Measurements from ENCODE around the gene ATP10B. TPM values are rescaled to one million over a fixed set of nuclear protein-coding genes. Genes with fewer than 3 reads are reported as not detected.
"Not testable (repeated sequence)": the region's sequence is repeated elsewhere in the genome, so short reads cannot be mapped to it uniquely, and the experiment has no call there.

The ATP10B gene
- polyA plus RNA-seq, 3 donors: 0.18 to 0.50 (median 0.26) TPM

DNA sequence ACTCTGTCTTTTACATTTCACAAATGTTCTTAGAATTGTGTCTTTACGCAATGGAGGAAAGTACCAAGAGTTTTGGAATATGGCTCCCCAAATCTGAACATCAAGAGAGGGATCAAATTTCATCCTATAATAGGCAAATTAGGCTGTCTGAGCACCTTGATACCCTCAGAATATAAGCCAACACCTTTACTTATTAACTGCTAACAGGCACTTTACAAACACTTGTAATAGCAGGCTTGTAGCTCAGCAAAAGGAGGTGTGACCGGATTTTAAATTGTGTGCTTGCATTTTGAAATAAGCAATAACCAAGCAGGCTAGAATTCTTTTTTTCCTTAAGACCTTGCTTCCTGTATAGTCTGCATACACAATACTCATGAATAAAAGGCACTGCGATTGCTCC, 92.0 kb downstream of the ATP10B start:
- DNase-seq (ENCODE audit: low read depth in 3 of 3, low spot score in 2 of 3): no peak

DNA sequence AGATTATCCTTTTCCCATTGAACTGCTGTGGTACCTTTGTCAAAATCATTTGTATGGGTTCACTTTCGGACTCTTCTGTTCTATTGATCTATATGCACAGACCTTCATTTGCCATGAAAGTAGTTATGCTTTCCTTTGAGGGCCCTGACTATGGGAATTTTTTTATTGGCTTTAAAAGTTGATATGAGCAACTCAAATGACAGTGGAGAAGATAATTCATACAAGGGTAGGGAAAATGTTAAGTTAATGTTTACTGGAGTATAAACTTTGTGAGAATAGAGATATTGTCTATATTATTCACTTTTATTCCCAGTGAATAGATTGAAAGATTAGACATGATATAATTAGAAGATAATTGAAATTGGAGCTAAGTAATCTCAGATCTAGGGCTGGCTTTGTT, 94.8 kb downstream of the ATP10B start:
- no peak for DNase-seq (ENCODE audit: low read depth in 3 of 3, low spot score in 2 of 3)

DNA sequence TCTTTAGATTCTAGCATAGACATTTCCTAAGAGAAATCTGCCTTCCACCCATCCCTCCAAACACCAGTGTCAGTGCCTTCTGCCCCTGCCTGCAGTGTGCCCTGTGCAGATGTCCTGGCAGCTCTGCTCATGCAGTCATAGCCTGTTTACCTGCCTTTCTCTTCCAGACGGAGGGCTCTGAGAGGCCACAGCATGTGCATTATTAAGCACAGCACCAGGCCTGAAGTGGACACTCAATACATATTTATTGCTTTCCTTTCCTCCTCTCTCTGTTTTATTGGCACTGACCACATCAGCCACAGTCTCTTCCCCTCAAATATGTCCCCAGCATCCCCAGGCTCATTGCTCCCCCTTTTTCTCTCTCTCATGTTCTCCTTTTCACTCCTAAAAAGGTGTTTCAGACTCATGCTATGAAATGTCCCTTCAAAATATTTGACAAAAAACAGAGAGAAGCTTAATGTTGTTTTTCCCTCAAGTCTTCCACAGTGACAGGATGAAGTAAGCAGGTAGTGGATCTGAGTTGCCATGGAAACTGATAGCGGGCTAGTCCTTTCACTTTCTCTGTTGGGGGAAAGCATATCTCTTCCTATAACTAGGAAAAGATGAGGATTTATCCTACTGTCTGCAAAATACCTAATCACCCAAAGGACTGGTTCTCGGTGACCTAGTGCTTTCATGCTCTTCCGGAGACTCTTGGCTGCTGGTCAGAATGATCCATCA, 100.9 kb downstream of the ATP10B start:
- DNase-seq (ENCODE audit: low read depth in 3 of 3, low spot score in 2 of 3): no peak

DNA sequence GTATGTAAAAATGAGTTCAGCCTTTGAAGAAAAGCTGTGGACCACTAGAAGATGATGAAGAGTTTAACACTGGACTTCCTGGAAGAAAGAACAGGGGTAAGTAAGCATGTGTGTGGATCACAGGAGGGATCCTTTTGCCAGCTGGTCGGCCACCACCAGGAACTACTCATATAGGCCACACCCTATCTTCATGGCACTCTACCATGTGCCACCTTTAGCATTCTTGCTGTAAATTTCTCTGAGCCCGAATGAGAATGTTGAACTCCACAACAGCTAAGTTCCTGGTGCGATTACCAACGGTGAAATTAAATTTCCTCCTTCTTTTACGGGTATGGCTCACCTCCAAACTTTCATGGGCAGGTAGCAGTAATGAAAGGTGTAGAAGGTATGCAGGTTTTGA, 102.3 kb downstream of the ATP10B start:
- no peak for DNase-seq (ENCODE audit: low read depth in 3 of 3, low spot score in 2 of 3)

DNA sequence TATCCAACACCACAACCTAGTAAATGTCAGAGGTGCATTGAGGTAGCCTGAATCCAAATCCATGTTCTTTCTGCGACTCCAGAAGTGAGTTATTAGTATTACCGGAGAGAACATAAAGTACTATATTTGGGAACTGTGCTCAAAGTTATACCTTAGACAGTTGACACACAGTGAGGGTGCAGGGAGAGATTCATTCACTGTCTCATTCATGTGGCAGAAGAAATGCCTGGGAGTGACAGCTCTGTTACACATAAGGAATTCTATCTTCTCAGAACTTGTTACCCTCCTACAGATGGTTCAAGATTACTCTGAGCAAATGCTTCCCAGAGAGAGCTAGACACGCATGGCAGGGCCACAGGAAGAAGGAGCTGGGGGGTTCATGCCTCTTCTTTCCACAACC, 103.0 kb downstream of the ATP10B start:
- no peak for DNase-seq (ENCODE audit: low read depth in 3 of 3, low spot score in 2 of 3)

DNA sequence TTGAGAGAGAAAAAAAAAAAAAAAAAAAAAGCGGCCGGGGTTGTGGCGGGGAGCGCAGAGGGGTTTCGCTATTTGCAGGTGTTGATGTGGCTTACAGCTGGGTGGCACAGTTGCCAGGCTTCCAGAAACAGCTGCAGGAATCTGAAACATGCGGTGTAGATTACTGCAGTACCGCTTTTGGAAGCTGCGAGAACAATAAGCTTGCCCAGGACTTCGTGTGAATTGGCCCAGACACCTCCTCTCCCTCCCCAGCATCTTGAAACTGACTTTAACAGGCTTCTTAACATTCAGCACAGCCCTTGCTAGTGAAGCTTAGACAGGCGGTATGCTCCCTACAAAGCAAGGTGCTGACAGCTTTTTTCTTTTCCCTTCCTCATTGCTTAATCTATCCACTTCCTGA, 104.0 kb downstream of the ATP10B start:
- DNase-seq (ENCODE audit: low read depth in 3 of 3, low spot score in 2 of 3): no peak

DNA sequence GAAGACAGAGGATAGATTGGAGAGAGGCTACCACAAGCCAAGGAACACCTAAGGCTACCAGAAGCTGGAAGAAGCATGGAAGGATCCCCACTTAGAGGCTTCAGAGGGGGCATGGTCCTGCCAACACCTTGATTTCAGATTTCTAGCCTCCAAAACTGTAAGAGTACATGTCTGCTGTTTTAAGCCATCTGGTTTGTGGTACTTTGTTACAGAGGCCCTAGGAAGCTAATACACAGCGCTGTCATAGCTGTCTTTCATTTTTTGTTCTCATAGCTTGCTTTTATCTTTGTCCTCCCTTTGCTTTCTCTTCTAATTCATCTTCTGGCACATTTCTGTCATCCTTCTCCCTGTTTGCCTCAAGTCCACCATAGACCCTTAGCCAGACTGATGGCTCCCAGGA, 104.5 kb downstream of the ATP10B start:
- no peak for DNase-seq (ENCODE audit: low read depth in 3 of 3, low spot score in 2 of 3)

DNA sequence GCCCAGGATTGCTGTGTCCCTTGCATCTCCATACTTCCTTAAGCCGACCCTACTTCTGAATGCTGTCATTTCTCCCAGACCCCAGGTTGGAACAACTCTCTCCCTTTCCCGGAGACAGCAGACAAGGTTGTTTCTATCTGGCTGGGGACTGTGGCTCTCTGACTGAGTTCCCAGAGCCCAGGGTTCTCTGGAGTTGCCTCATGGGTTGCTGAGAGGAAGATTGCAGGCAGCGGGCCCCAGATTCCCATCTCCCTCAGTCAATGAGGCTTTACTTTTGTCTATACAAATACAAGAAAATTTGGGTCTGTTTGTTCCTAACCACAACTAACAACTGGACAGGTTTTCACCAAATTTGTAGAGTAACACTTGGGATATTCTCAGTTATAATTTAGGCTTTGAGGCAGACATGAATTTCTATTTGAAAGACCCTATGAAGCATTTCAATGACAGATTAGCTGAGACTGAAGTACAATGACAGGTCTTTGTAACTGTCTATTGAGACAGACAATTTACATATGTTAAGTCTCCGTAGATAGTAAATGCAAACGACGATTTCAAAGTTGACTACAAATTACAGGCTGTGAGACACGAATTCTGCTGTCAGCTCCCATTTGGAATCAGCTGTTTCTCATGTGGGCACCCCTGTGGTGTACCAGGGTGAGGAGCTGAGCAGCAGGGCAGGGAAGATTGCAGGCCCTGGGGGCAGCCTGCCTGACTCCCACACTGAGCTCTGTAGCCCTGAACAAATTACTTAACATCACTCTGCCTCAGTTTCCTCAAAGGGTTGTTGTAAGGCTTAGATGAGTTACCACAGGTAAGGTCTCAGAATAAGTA, 107.5 kb downstream of the ATP10B start:
- no peak for DNase-seq (ENCODE audit: low read depth in 3 of 3, low spot score in 2 of 3)

DNA sequence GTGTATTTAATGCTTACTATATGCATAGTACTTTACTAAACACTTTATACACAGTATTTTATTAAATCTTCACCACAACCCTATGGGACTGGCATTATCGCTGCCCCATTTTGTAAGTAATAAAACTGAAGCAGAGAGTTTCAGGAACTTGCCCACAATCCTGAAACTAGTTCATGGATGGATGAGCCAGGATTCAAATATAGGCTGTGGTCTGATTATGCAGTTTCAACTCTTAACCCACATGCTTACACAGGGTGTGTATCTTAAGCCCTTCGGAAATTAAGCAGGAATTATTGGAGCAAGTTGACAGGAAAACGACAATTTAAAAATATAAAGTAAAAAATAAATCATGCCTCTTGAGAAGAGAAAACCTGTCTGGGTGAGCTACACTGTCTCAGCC, 109.0 kb downstream of the ATP10B start:
- no peak for DNase-seq (ENCODE audit: low read depth in 3 of 3, low spot score in 2 of 3)

DNA sequence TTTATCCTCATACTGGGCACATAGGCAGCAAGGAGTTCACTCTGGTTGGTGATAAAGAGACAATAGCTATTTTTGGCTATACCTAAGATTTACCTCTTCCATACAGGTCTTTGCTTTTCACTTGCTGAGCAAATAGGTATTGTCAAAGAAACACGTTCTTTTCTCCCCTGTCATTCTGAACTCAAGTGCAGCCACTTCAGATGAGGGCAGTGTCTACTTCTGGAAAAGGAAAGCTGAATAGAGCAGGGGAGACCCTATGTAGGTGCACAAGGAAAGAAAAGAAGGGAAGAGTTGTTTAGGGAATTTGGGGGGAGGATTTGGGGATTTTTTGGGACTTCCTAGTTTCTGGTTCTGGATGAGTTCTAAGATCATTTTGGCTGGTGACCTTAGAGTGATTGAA, 109.6 kb downstream of the ATP10B start:
- no peak for DNase-seq (ENCODE audit: low read depth in 3 of 3, low spot score in 2 of 3)

DNA sequence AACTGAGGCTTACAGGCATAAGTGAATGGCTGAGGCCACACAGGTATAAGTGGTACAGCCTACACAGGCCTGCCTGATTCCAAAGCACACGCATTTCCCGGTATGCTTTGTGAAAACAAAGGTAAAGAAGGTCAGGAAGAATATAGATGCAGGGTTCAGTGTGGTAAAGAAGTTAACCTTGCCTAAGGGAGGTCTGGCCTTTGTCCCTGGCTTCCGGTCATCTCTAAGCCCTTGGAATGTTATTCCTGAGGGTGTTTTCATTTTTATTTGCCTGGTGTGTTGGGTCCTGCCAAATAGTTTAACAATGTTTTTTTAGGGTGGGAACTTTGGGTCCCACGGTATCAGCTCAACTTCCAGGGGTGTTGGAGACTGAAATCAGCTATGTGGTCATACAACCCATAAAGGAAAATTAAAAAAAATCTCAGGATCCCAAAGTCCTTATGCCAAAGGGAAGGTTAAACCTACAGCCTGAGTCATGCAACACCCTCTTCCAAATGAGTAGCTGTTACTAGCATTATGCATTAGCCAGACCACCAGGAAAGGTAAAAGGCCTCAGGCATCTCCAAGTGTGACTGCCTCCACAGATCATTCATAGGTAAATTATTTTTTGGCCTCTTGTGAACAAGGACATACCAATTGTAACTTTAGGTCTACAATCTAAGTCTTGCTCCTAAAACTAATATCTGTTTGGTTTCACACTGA, 124.6 kb downstream of the ATP10B start:
- no peak for DNase-seq (ENCODE audit: low read depth in 3 of 3, low spot score in 2 of 3)

DNA sequence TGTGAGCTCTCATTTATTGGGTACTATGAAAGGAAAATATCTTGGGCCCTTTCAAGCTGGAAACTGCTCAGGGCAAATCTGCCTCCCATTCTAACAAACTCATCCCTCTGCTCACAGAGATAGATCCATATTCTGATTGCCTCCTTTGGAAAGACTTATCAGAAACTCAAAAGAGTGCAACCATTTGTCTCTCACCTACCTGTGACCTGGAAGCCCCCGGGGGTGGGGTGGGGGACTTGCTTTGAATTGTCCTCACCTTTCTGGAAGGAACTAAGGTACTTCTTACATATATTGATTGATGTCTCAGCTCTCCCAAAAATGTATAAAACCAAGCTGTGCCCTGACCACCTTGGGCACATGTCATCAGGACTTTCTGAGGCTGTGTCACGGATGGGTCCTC, 125.3 kb downstream of the ATP10B start:
- no peak for DNase-seq (ENCODE audit: low read depth in 3 of 3, low spot score in 2 of 3)

DNA sequence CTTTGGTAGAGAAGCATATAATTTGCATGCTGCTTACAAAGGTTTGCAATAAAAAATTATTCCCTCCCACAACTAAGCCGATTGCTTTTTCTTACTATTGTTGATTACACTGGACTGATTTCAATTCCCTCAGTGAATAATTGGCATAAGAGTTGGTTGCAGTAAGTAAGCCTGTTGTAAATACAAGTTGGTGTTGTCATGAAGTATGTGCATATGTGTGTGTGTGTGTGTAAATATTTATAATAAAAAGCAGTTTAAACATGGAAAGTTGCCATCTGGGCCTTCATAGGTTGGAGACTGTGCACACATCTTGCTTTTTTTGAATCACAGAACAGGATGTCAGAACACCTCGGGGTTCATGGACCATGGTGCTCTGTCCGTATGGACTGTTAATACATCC, 131.2 kb downstream of the ATP10B start:
- DNase-seq (ENCODE audit: low read depth in 3 of 3, low spot score in 2 of 3): no peak

DNA sequence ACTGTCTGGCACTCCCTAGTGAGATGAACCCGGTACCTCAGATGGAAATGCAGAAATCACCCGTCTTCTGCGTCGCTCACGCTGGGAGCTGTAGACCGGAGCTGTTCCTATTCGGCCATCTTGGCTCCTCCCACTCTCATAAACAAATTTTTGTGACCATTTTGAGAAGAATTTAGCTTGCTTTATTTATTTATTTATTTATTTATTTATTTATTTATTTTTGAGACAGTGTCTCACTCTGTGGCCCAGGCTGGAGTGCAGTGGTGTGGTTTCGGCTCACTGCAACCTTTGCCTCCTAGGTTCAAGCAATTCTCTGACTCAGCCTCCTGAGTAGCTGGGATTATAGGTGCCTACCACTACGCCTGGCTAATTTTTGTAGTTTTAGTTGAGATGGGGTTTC, 136.5 kb downstream of the ATP10B start:
- not testable (repeated sequence) for DNase-seq (ENCODE audit: low read depth in 3 of 3, low spot score in 2 of 3)

DNA sequence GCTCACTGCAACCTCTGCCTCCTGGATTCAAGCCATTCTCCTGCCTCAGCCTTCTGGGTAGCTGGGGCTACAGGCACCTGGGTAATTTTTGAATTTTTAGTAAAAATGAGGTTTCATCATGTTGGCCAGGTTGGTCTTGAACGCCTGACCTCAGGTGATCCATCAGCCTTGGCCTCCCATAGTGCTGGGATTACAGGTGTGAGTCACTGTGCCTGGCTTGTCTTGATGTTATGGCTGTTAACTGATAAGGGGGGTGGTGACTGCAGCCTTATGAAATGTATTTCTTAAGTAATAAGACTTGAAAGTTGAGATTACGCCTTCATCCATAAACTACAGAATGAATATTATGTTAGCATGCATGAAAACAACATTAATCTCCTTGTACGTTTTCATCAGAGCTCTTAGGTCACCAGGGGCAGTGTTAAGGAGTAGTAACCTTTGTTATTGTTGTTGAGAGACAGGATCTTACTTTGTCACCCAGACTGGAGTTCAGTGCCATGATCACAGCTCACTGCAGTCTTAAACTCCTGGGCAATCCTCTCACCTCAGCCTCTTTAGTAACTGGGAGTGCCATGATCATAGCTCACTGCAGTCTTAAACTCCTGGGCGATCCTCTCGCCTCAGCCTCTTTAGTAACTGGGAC, 148.3 kb downstream of the ATP10B start:
- no peak for DNase-seq (ENCODE audit: low read depth in 3 of 3, low spot score in 2 of 3)

DNA sequence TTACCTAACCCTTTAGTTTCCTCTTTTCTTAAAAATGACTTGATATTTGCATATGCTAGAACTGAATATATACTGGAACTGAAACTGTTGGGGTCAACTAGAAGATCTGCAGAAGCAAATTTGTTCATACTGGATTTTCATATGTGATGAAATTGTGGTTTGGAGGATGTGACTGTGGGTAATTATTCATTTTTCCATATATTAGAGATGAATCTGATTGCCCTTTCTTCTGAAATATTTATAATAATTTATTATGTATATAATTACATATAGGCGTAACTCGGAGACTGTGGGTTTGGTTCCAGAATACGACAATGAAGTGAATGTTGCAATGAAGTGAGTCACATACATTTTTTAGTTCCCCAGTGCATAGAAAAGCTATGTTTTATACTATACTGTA, 149.1 kb downstream of the ATP10B start:
- DNase-seq (ENCODE audit: low read depth in 3 of 3, low spot score in 2 of 3): no peak

DNA sequence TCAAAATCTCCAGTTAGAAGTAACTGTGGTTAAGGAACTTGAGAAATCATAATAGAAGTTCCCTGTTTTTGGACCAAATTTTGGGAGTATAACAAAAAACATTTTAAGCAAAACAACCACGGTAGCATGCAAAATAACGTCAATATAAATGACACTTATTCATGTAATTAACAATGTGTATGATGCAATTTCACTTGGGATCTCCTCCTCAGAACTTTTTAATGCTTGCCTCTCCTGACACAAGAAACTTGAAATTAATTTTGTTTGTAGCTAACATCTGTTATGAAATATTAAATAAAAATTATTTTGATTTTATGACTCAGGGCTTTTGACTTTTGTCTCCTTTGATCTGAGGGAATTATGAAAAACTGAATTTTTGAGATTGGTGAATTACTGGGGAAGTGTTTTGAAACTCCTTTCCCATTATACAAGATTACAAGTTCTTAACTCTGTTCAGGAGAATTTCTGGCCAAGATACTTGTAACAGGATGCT, 149.7 kb downstream of the ATP10B start:
- DNase-seq (ENCODE audit: low read depth in 3 of 3, low spot score in 2 of 3): no peak

DNA sequence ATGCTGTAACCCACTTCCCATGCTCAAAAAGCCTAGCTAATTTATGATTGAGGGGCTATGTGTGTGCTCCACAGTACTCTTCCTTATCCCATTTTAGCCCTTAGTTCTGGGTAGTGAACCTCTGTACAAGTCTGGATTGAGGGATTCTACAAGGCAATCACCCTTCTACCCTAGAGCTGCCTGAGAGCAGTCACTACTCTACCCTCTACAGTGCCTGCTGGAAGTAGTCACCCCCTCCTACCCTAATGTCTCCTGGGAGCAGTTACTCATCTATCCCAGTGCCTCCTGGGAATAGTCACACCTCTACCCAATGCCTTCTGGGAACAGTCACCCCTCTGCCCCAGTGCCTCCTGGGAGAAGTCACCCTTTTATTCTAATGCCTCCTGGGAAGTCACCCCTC, 150.6 kb downstream of the ATP10B start:
- DNase-seq (ENCODE audit: low read depth in 3 of 3, low spot score in 2 of 3): no peak

DNA sequence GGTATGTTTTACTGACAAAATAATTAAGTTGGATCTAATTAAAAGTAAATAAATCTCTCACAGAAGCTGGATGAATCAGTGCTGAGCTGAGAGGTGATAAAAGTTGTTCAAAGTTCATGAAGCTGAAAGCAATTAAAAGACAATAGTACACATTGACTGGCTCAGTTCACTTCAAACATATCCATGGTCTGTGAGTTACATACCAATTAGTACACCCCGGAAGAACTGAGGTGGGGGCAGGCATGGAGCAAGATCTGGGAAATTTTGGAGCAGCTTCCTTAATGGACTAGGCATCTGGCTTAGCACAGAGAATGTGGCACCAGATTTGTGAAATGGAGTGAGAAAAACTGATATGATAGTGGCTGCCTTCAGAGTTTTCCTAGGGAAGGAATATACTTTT, 152.7 kb downstream of the ATP10B start:
- DNase-seq (ENCODE audit: low read depth in 3 of 3, low spot score in 2 of 3): no peak

DNA sequence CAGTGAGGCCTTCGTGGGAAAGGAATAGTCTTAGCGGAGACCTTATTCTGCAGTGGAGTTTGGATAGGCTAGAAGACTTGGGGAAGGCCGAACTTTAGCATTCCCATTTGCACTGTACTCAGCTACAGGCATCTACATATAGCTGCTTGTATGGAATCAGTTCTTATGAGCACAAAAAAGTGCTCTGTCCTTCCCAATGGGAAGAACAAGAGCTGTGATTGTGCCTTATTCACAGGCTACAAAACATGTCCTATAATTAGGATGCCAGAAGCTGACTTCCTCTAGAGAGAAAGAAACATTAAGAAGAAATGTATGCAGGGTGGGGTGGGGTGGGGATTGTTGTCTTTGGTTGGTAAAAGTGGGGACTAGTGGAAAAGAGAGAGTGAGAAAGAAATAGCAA, 154.7 kb downstream of the ATP10B start:
- DNase-seq (ENCODE audit: low read depth in 3 of 3, low spot score in 2 of 3): no peak

DNA sequence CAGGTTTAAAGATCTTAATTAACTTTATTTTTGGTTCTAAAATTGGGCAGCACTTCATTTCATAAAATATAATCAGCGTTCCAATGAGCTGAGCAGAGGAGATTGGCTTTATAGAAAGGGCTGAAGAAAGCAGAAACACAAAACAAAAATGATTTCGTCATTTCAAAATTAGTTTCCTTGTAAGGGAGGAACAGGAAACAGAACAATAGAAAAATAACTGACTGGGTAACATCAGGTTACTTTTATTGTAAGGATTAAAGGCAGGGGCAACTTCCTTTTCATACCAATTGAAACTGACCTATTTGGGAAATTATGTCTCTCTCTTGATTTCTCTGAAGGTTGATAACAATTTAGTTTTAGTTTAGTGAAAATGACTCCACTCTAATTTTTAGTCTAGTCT, 157.1 kb downstream of the ATP10B start:
- no peak for DNase-seq (ENCODE audit: low read depth in 3 of 3, low spot score in 2 of 3)

All from right renal cortex interstitium (tissue), 3 donors.